Measurements from ENCODE around the gene HNF4A. TPM values are rescaled to one million over a fixed set of nuclear protein-coding genes. Genes with fewer than 3 reads are reported as not detected.
A peak's percentile ranks its signal among the peaks of the same experiment; 100 is the strongest.

The HNF4A gene
- total and polyA plus RNA-seq, 2 of the 13 experiments (the other 11 are each of a cell fraction or from before 2014, with no cell fraction given): 80.9 to 169 TPM

- peak; percentile 76 for TF ChIP-seq YY1 (IDR thresholded peaks at IDR 0.05; ENCODE audit: insufficient read depth, insufficient replicate concordance, low read depth, low read length)
- 0 out of 2 replicates have a peak, but pooled peaks have one; percentile 23 for TF ChIP-seq ZNF280B (CRISPR knock-in tag; IDR thresholded peaks at IDR 0.05; ENCODE audit: borderline replicate concordance)
- TF ChIP-seq ZSCAN29 (CRISPR knock-in tag; conservative IDR thresholded peaks at IDR 0.05): peak; percentile 70
- TF ChIP-seq PRDM15 (CRISPR knock-in tag; IDR thresholded peaks at IDR 0.05): no peak
- TF ChIP-seq ETV6 (CRISPR knock-in tag; conservative IDR thresholded peaks at IDR 0.05): no peak; the same call in 1 of the 2 replicates
- TF ChIP-seq SOX6 (IDR thresholded peaks at IDR 0.05): no peak
- peak; percentile 53; the same call in 1 of the 2 replicates for TF ChIP-seq SOX6 (CRISPR knock-in tag; IDR thresholded peaks at IDR 0.05)
- TF ChIP-seq EED (CRISPR knock-in tag; IDR thresholded peaks at IDR 0.05): no peak
- TF ChIP-seq CBX2 (IDR thresholded peaks at IDR 0.05; ENCODE audit: low read depth, low read length): no peak
- TF ChIP-seq CBX2 (CRISPR knock-in tag; IDR thresholded peaks at IDR 0.05; ENCODE audit: low read depth): no peak
- TF ChIP-seq ZNF282 (IDR thresholded peaks at IDR 0.05; ENCODE audit: partially characterized antibody): no peak
- TF ChIP-seq ZNF362 (CRISPR knock-in tag; IDR thresholded peaks at IDR 0.05; ENCODE audit: borderline replicate concordance): 0 out of 2 replicates have a peak, but pooled peaks have one; percentile 26
- no peak for TF ChIP-seq REL (CRISPR knock-in tag; conservative IDR thresholded peaks at IDR 0.05)
- TF ChIP-seq JDP2 (CRISPR knock-in tag; IDR thresholded peaks at IDR 0.05; ENCODE audit: borderline replicate concordance): no peak
- no peak for TF ChIP-seq ZNF878 (CRISPR knock-in tag; IDR thresholded peaks at IDR 0.05)
- peak; percentile 57 for TF ChIP-seq FOXJ3 (CRISPR knock-in tag; IDR thresholded peaks at IDR 0.05; ENCODE audit: borderline replicate concordance)
- no peak for TF ChIP-seq REXO4 (CRISPR knock-in tag; IDR thresholded peaks at IDR 0.05; ENCODE audit: borderline replicate concordance)
- no peak for TF ChIP-seq ZNF782 (CRISPR knock-in tag; IDR thresholded peaks at IDR 0.05; ENCODE audit: borderline replicate concordance)
- TF ChIP-seq GLI4 (CRISPR knock-in tag; IDR thresholded peaks at IDR 0.05; ENCODE audit: borderline replicate concordance): 0 out of 2 replicates have a peak, but pooled peaks have one; percentile 76
- TF ChIP-seq ZMAT3 (CRISPR knock-in tag; conservative IDR thresholded peaks at IDR 0.05): no peak; the same call in 1 of the 2 replicates
- TF ChIP-seq ZNF772 (CRISPR knock-in tag; IDR thresholded peaks at IDR 0.05): peak; percentile 76; the same call in 1 of the 2 replicates
- TF ChIP-seq IKZF4 (CRISPR knock-in tag; IDR thresholded peaks at IDR 0.05; ENCODE audit: borderline replicate concordance, low read depth, not compliant biosample characterization): no peak
- TF ChIP-seq NFKB2 (CRISPR knock-in tag; IDR thresholded peaks at IDR 0.05; ENCODE audit: borderline replicate concordance): peak; percentile 49; the same call in 1 of the 2 replicates
These were observed 78.4 kb downstream of the HNF4A start (continued) for GRCh38 chr20:44433751-44434538.
